ENCODE data around the gene SLC66A1.

DNA sequence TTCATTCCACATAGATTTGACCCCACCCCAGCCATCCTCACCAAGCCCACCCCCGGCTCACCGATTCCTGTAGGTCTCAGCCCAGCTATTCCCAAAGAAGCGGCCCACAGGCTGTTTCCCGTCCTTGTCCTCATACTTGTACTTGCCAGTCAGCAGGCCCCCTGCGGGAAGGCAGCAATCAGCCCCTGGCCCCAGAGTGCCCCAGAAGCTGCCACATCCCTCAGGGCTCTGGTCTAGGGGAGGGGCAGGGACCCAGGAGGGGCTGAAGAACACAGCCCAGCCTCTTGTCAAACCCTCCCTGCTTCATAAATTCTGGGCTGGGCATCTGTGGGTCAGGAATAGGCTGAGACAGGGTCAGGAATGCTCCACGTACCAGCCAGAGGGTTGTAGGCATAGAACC, 5.2 kb upstream of the SLC66A1 start:
- no peak for TF ChIP-seq RFX5 (IDR thresholded peaks at IDR 0.05)
- TF ChIP-seq CEBPB (IDR thresholded peaks at IDR 0.05) = no peak
- TF ChIP-seq REST (IDR thresholded peaks at IDR 0.05) = no peak
- TF ChIP-seq RCOR1 (IDR thresholded peaks at IDR 0.05; ENCODE audit: low read depth, low read length) = no peak
- TF ChIP-seq, protein P1, sequence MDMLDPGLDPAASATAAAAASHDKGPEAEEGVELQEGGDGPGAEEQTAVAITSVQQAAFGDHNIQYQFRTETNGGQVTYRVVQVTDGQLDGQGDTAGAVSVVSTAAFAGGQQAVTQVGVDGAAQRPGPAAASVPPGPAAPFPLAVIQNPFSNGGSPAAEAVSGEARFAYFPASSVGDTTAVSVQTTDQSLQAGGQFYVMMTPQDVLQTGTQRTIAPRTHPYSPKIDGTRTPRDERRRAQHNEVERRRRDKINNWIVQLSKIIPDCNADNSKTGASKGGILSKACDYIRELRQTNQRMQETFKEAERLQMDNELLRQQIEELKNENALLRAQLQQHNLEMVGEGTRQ (IDR thresholded peaks at IDR 0.05) = no peak

Measured in A549 (cell line).